Lower leg skin (tissue), 3 donors: ENCODE data around the gene WIPF2.

Experiments used
- CTCF ChIP-seq, 3 donors: fragments of 450-650 bp; IDR thresholded peaks; one replicate each; pipeline ENCODE4 v1.5.1; 2016; ENCODE audit warnings: antibody characterized with exemption in 3 of 3, mild to moderate bottlenecking in 3 of 3, moderate library complexity in 2 of 3
- POLR2A ChIP-seq, 2 donors: fragments of 450-650 bp; IDR thresholded peaks; one replicate each; pipeline ENCODE4 v1.6.1; 2016 to 2017; ENCODE audit warnings: antibody characterized with exemption in 2 of 2, mild to moderate bottlenecking in 1 of 2, moderate library complexity in 1 of 2

- TF ChIP-seq CTCF (IDR thresholded peaks at IDR 0.05): no peak
- no peak for TF ChIP-seq POLR2A (IDR thresholded peaks at IDR 0.05)
Measured at GRCh38 chr17:40182606-40183005, 36.5 kb upstream of the WIPF2 start.
